Fibroblast of lung (primary cell): ENCODE data around the gene HIRIP3. TPM values are rescaled to one million over a fixed set of nuclear protein-coding genes. Genes with fewer than 3 reads are reported as not detected.

Source experiments
- DNase-seq, 2 donors: peaks; one replicate each; pipeline versions ENCODE4 v3.0.0 to v3.0.0-alpha.2; 2010; ENCODE audit warnings: low read depth in 2 of 2
- H2AFZ ChIP-seq: 2 replicates; pipeline ENCODE4 v1.5.1; 2012; ENCODE audit warnings: low read length, control low read depth, inconsistent platforms
- H3K27ac ChIP-seq: 2 replicates; pipeline ENCODE4 v1.5.1; 2011; ENCODE audit warnings: low read length, control low read depth; ENCODE audit not compliant: insufficient read depth
- H3K27me3 ChIP-seq: 2 replicates; pipeline ENCODE4 v1.5.1; 2011; ENCODE audit warnings: mild to moderate bottlenecking, low read length; ENCODE audit not compliant: control insufficient read depth, insufficient read depth
- H3K36me3 ChIP-seq: 2 replicates; pipeline ENCODE4 v1.5.1; 2011; ENCODE audit warnings: low read length; ENCODE audit not compliant: control insufficient read depth, insufficient read depth
- H3K4me1 ChIP-seq: 2 replicates; pipeline ENCODE4 v1.5.1; 2011; ENCODE audit warnings: low read length; ENCODE audit not compliant: control insufficient read depth, insufficient read depth; ENCODE audit errors: extremely low read depth
- H3K4me2 ChIP-seq: 2 replicates; pipeline ENCODE4 v1.5.1; 2011; ENCODE audit warnings: low read length, control low read depth; ENCODE audit not compliant: insufficient read depth; ENCODE audit errors: extremely low read depth
- H3K4me3 ChIP-seq, 4 experiments: fragments of 200-600 bp in 1 of 4; sonication (generic) in 1 of 4; replicated peaks in 1 of 4; 2 replicates each; pipeline ENCODE4 v1.5.1; 2011 to 2016; ENCODE audit warnings: low read length in 4 of 4, low read depth in 3 of 4, mild to moderate bottlenecking in 3 of 4, control low read depth in 2 of 4, inconsistent platforms in 1 of 4, mixed read lengths in 1 of 4; ENCODE audit not compliant: insufficient read depth in 1 of 4; ENCODE audit errors: control extremely low read depth in 1 of 4
- H3K79me2 ChIP-seq: 2 replicates; pipeline ENCODE4 v1.5.1; 2012; ENCODE audit warnings: mild to moderate bottlenecking, low read length, inconsistent platforms; ENCODE audit not compliant: control insufficient read depth, insufficient read depth
- H3K9ac ChIP-seq: 2 replicates; pipeline ENCODE4 v1.5.1; 2011; ENCODE audit warnings: mild to moderate bottlenecking, low read length, control low read depth; ENCODE audit not compliant: insufficient read depth
- H3K9me3 ChIP-seq: 2 replicates; pipeline ENCODE4 v1.5.1; 2012; ENCODE audit warnings: low read depth, low read length; ENCODE audit not compliant: control insufficient read depth, insufficient read depth
- H4K20me1 ChIP-seq: 2 replicates; pipeline ENCODE4 v1.5.1; 2011; ENCODE audit warnings: low read length; ENCODE audit not compliant: control insufficient read depth, insufficient read depth; ENCODE audit errors: extremely low read depth
- EZH2 ChIP-seq: IDR thresholded peaks from 2 replicates; pipeline ENCODE4 v1.5.1; 2012; ENCODE audit warnings: low read length, control low read depth, mild to moderate bottlenecking; ENCODE audit errors: missing control alignments
- polyA plus RNA-seq, 2 donors: library from polyadenylated mRNA; depleted of rRNA in 1 of 2; stranded (reverse) in 1 of 2; unstranded in 1 of 2; fragments of >200 nt; gene quantifications; 2 replicates each; pipeline ENCODE4 v1.2.1, GENCODE V29; 2011 to 2012; ENCODE audit warnings: missing spikeins in 1 of 2
- total RNA-seq: library from RNA; depleted of rRNA; stranded (reverse); fragments of >200 nt; gene quantifications from 2 replicates; pipeline ENCODE4 v1.2.1, GENCODE V29; 2014
- TF ChIP-seq, protein P1 (sequence below), 2 donors: IDR thresholded peaks in 1 of 2; conservative IDR thresholded peaks in 1 of 2; 1 replicate in 1 of 2; 2 replicates in 1 of 2; pipeline ENCODE4 v1.5.1; 2011 to 2012; ENCODE audit warnings: low read length in 2 of 2, control low read depth in 1 of 2, inconsistent platforms in 1 of 2, low read depth in 1 of 2, mild to moderate bottlenecking in 1 of 2

Gene HIRIP3
- total and polyA plus RNA-seq, 2 donors (not counting 1 experiment from before 2014, with no cell fraction given): 3.0 to 7.9 TPM

GRCh38 chr16:29983420-29984136, 11.8 kb downstream of the HIRIP3 start:
- H3K27me3 ChIP-seq: no peaks in the 10 kb centered on the region
- no peaks in the 10 kb centered on the region for H3K4me1 ChIP-seq
- DNase-seq: peak in 1 of 2 donors; percentile 51
- H3K27ac ChIP-seq: no peak overlapping the region
- H3K79me2 ChIP-seq: no peaks in the 10 kb centered on the region
- H3K4me2 ChIP-seq: no peak overlapping the region
- H3K36me3 ChIP-seq: peaks cover 55% of the 10 kb centered on the region
- no peaks in the 10 kb centered on the region for H4K20me1 ChIP-seq
- H2AFZ ChIP-seq: no peak overlapping the region
- TF ChIP-seq EZH2: no peak
- TF ChIP-seq, protein P1, sequence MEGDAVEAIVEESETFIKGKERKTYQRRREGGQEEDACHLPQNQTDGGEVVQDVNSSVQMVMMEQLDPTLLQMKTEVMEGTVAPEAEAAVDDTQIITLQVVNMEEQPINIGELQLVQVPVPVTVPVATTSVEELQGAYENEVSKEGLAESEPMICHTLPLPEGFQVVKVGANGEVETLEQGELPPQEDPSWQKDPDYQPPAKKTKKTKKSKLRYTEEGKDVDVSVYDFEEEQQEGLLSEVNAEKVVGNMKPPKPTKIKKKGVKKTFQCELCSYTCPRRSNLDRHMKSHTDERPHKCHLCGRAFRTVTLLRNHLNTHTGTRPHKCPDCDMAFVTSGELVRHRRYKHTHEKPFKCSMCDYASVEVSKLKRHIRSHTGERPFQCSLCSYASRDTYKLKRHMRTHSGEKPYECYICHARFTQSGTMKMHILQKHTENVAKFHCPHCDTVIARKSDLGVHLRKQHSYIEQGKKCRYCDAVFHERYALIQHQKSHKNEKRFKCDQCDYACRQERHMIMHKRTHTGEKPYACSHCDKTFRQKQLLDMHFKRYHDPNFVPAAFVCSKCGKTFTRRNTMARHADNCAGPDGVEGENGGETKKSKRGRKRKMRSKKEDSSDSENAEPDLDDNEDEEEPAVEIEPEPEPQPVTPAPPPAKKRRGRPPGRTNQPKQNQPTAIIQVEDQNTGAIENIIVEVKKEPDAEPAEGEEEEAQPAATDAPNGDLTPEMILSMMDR (conservative IDR thresholded peaks at IDR 0.05 in 1 of 2, IDR thresholded peaks at IDR 0.05 in 1 of 2; ENCODE audit: low read depth in 1 of 2, low read length in 2 of 2): no peak
- H3K9me3 ChIP-seq: no peaks in the 10 kb centered on the region
- H3K4me3 ChIP-seq: no peak overlapping the region
- H3K9ac ChIP-seq: no peak overlapping the region

DNA sequence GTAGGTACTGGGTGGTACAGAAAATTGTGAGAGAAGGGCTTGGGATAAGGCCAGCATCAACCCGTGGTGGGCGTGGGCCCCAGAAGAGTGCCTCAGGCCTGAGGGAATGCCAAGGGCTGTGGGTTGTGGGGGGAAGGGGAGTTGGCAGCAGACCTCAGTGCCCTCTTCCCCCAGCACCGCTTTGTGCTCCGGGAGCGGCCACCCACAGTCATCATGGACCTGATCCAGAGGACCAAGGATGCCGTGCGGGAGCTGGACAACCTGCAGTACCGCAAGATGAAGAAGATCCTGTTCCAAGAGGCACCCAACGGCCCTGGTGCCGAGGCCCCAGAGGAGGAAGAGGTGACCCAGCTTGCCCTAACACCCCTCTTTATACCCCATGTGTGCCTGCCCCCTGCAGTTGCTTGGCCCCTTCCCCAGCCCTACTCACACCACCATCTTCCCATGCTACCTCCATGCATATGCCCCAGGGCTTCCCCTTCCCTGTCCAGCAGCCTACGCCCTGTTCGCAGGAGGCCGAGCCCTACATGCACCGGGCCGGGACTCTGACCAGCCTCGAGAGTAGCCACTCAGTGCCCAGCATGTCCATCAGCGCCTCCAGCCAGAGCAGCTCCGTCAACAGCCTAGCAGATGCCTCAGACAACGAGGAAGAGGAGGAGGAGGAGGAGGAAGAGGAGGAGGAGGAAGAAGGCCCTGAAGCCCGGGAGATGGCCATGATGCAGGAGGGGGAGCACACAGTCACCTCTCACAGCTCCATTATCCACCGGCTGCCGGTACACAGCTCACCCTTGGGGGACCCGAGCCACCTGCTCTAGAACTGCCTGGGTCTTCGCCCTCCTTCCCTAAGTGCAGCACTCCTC, 12.6 kb downstream of the HIRIP3 start:
- TF ChIP-seq EZH2: no peak
- TF ChIP-seq, protein P1 (conservative IDR thresholded peaks at IDR 0.05 in 1 of 2, IDR thresholded peaks at IDR 0.05 in 1 of 2; ENCODE audit: low read depth in 1 of 2, low read length in 2 of 2): no peak
- H3K79me2 ChIP-seq: peaks cover 8% of the 10 kb centered on the region
- H3K9ac ChIP-seq: no peak overlapping the region
- no peaks in the 10 kb centered on the region for H3K4me1 ChIP-seq
- DNase-seq: no peak
- no peak overlapping the region for H3K27ac ChIP-seq
- peaks cover 61% of the 10 kb centered on the region for H3K36me3 ChIP-seq
- no peaks in the 10 kb centered on the region for H3K9me3 ChIP-seq
- no peak overlapping the region for H3K4me2 ChIP-seq
- no peaks in the 10 kb centered on the region for H4K20me1 ChIP-seq
- H3K27me3 ChIP-seq: no peaks in the 10 kb centered on the region
- no peak overlapping the region for H3K4me3 ChIP-seq
- H2AFZ ChIP-seq: no peak overlapping the region

DNA sequence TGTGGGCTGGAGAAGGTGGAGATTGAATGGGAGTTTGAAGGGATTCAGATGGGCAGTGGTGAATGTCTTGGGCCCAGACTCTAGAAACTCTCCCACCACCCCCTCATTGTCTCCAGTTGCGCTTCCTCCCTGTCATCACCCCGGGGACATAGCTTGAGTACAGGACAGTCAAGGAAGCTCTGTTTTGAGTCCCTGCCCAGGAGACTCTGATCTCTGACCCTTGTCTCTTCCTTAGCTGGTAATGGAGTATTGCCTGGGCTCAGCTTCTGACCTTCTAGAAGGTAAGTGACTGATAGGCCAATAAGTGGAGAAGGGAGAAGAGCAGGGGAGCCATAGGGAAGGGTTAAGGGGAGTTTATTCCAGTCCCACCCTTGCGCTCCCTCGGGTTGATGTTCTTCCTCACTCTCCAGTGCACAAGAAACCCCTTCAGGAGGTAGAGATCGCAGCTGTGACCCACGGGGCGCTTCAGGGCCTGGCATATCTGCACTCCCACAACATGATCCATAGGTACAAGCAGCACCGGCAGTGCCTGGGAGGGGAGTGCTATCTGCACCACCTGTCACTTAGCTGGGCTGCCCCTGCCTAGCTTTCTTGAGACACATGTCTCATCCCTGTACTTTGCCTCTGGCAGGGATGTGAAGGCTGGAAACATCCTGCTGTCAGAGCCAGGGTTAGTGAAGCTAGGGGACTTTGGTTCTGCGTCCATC, 16.7 kb downstream of the HIRIP3 start:
- H3K27me3 ChIP-seq: no peaks in the 10 kb centered on the region
- H3K9ac ChIP-seq: no peak overlapping the region
- DNase-seq: no peak
- H3K4me2 ChIP-seq: no peak overlapping the region
- peaks cover 3% of the 10 kb centered on the region for H4K20me1 ChIP-seq
- H3K79me2 ChIP-seq: peaks cover 48% of the 10 kb centered on the region
- peaks cover 35% of the 10 kb centered on the region for H3K36me3 ChIP-seq
- no peak overlapping the region for H3K4me3 ChIP-seq
- H2AFZ ChIP-seq: no peak overlapping the region
- H3K27ac ChIP-seq: no peak overlapping the region
- H3K9me3 ChIP-seq: no peaks in the 10 kb centered on the region
- TF ChIP-seq, protein P1 (conservative IDR thresholded peaks at IDR 0.05 in 1 of 2, IDR thresholded peaks at IDR 0.05 in 1 of 2; ENCODE audit: low read depth in 1 of 2, low read length in 2 of 2): no peak
- no peak for TF ChIP-seq EZH2
- H3K4me1 ChIP-seq: peaks cover 9% of the 10 kb centered on the region
